HG02610 (cell line): ENCODE data around the gene LNP1.
A peak's percentile ranks its signal among the peaks of the same experiment; 100 is the strongest.

ENCODE experiments used
- ATAC-seq: cut with Tn5 transposase; IDR thresholded peaks from one replicate; pipeline ENCODE4 v1.9.1; 2021; ENCODE audit warnings: mild to moderate bottlenecking, moderate library complexity; ENCODE audit not compliant: unreplicated experiment

Gene LNP1

GRCh38 chr3:100399341-100400071 is 1.8 kb upstream of the LNP1 start:
- no peak for ATAC-seq

GRCh38 chr3:100400419-100400779 is 940 bp upstream of the LNP1 start:
- ATAC-seq: peak; percentile 19

GRCh38 chr3:100401674-100402041 is 319 bp downstream of the LNP1 start:
- peak; percentile 12 for ATAC-seq

- ATAC-seq: no peak
Observed at GRCh38 chr3:100402256-100402655, 917 bp downstream of the LNP1 start.

- no peak for ATAC-seq
Observed at GRCh38 chr3:100402891-100403290, 1.6 kb downstream of the LNP1 start.

GRCh38 chr3:100403362-100404249 is 2.3 kb downstream of the LNP1 start:
- no peak for ATAC-seq

GRCh38 chr3:100404250-100404548 is 2.9 kb downstream of the LNP1 start:
- no peak for ATAC-seq

- ATAC-seq: no peak
Observed at GRCh38 chr3:100407164-100407563, 5.8 kb downstream of the LNP1 start.

GRCh38 chr3:100407977-100408532 is 6.7 kb downstream of the LNP1 start:
- ATAC-seq: no peak

- no peak for ATAC-seq
Observed at GRCh38 chr3:100411091-100411982, 10.0 kb downstream of the LNP1 start.

- no peak for ATAC-seq
Observed at GRCh38 chr3:100412912-100413590, 11.7 kb downstream of the LNP1 start.

GRCh38 chr3:100413613-100414012 is 12.3 kb downstream of the LNP1 start:
- ATAC-seq: no peak

- no peak for ATAC-seq
Observed at GRCh38 chr3:100416176-100416575, 14.8 kb downstream of the LNP1 start.

GRCh38 chr3:100416863-100417262 is 15.5 kb downstream of the LNP1 start:
- ATAC-seq: no peak

GRCh38 chr3:100419406-100419805 is 18.1 kb downstream of the LNP1 start:
- ATAC-seq: no peak

GRCh38 chr3:100420885-100421284 is 19.5 kb downstream of the LNP1 start:
- ATAC-seq: no peak

- no peak for ATAC-seq
Observed at GRCh38 chr3:100423611-100424010, 22.3 kb downstream of the LNP1 start.

- ATAC-seq: no peak
Observed at GRCh38 chr3:100424261-100424660, 22.9 kb downstream of the LNP1 start.

- ATAC-seq: no peak
Observed at GRCh38 chr3:100425316-100425715, 24.0 kb downstream of the LNP1 start.

- ATAC-seq: no peak
Observed at GRCh38 chr3:100426067-100426682, 24.8 kb downstream of the LNP1 start.
